GM19043 (cell line): ENCODE measurements around the gene MLLT3.
A peak's percentile ranks its signal among the peaks of the same experiment; 100 is the strongest.

Source experiments
- ATAC-seq: cut with Tn5 transposase; IDR thresholded peaks from one replicate; pipeline ENCODE4 v1.9.1; 2021; ENCODE audit warnings: low read depth; ENCODE audit not compliant: unreplicated experiment

Gene MLLT3

GRCh38 chr9:20436476-20437195, 185.7 kb downstream of the MLLT3 start:
- ATAC-seq, result no peak

- no peak for ATAC-seq
Observed at GRCh38 chr9:20428976-20429375, 193.3 kb downstream of the MLLT3 start.

- ATAC-seq, result no peak
Observed at GRCh38 chr9:20427359-20427758, 194.9 kb downstream of the MLLT3 start.

GRCh38 chr9:20426019-20426418, 196.3 kb downstream of the MLLT3 start:
- peak; percentile 80 for ATAC-seq

- ATAC-seq, result no peak
Observed at GRCh38 chr9:20419533-20419932, 202.8 kb downstream of the MLLT3 start.

GRCh38 chr9:20418485-20418884, 203.8 kb downstream of the MLLT3 start:
- no peak for ATAC-seq

- ATAC-seq, result no peak
Observed at GRCh38 chr9:20417373-20418080, 204.8 kb downstream of the MLLT3 start.

- no peak for ATAC-seq
Observed at GRCh38 chr9:20414150-20414549, 208.1 kb downstream of the MLLT3 start.

GRCh38 chr9:20409321-20410092, 212.8 kb downstream of the MLLT3 start:
- no peak for ATAC-seq

- no peak for ATAC-seq
Observed at GRCh38 chr9:20408513-20408912, 213.8 kb downstream of the MLLT3 start.

GRCh38 chr9:20407013-20407412, 215.3 kb downstream of the MLLT3 start:
- no peak for ATAC-seq

GRCh38 chr9:20406344-20406743, 216.0 kb downstream of the MLLT3 start:
- ATAC-seq, result no peak

GRCh38 chr9:20405616-20406015, 216.7 kb downstream of the MLLT3 start:
- ATAC-seq, result no peak

- no peak for ATAC-seq
Observed at GRCh38 chr9:20405078-20405477, 217.2 kb downstream of the MLLT3 start.

GRCh38 chr9:20404192-20404813, 218.0 kb downstream of the MLLT3 start:
- no peak for ATAC-seq

GRCh38 chr9:20403346-20403745, 219.0 kb downstream of the MLLT3 start:
- ATAC-seq, result no peak

- no peak for ATAC-seq
Observed at GRCh38 chr9:20402273-20402875, 219.9 kb downstream of the MLLT3 start.

GRCh38 chr9:20398536-20399338, 223.6 kb downstream of the MLLT3 start:
- no peak for ATAC-seq

- ATAC-seq, result no peak
Observed at GRCh38 chr9:20397348-20397747, 225.0 kb downstream of the MLLT3 start.

- no peak for ATAC-seq
Observed at GRCh38 chr9:20396509-20396908, 225.8 kb downstream of the MLLT3 start.
